ENCODE measurements around the gene HDX.
A peak's percentile ranks its signal among the peaks of the same experiment; 100 is the strongest.
"Not testable (repeated sequence)": the region's sequence is repeated elsewhere in the genome, so short reads cannot be mapped to it uniquely, and the experiment has no call there.

Gene HDX, protein sequence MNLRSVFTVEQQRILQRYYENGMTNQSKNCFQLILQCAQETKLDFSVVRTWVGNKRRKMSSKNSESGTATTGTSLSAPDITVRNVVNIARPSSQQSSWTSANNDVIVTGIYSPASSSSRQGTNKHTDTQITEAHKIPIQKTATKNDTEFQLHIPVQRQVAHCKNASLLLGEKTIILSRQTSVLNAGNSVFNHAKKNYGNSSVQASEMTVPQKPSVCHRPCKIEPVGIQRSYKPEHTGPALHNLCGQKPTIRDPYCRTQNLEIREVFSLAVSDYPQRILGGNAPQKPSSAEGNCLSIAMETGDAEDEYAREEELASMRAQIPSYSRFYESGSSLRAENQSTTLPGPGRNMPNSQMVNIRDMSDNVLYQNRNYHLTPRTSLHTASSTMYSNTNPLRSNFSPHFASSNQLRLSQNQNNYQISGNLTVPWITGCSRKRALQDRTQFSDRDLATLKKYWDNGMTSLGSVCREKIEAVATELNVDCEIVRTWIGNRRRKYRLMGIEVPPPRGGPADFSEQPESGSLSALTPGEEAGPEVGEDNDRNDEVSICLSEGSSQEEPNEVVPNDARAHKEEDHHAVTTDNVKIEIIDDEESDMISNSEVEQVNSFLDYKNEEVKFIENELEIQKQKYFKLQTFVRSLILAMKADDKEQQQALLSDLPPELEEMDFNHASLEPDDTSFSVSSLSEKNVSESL

DNA sequence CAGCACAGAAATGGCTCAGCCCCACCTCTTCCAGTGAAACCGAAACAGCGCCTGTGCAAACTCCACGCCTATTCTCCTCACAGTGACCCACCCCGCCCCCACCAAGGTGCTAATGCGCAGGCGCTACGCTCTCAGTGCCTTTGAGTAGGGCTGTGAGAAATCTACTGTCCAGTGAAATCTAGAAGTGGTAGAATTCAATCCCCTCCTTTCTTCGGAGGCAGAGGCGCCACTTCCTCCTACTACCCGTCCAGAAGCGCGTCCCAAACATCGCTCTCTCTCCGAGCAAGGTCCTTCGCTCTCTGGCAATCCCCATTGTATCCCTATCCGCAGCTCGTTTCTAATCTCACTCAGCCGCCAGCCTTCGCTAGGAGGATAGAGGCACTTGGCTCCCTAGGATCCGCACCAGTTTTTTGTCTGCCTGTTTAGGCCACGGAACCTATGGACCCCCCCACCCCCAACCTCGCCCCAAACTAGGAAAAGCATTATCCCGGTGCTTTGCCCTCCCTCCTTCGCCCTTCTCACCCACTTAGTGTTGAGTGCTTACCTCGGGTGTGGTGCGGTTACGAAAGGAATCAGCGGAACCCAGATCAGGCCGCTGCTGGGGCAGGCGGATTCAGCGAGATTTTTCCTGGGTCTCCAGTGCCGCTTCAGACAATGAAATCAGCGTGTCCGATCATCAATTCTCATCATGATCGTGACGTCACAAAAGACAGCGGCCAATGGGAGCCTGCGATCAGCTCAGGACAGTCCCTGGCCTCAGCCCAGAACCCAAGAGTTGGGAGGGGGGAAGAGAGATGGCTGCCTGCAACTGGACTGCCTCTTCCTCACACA is at the start of gene HDX:
HDX (minus strand) TSS at position 656 of the 831 bp plus-strand sequence. CDS start 27,056 bp downstream, outside the sequence.
- DNase-seq = peak; percentile 19

DNA sequence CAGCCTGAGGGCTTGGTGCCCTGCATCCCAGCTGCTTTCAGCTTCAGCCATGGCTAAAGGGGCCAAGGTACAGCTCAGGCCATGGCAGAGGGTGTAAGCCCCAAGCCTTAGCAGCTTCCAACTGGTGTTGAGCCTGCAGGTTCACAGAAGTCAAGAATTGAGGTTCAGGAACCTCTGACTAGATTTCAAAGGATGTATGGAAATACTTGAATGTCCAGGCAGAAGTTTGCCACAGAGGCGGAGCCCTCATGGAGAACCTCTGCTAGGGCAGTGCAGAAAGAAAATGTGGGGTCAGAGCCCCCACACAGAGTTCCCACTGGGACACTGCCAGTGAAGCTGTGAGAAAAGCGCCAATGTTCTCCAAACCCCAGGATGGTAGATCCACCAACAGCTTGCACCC is 39.1 kb upstream of the HDX start:
- DNase-seq = not testable (repeated sequence)

DNA sequence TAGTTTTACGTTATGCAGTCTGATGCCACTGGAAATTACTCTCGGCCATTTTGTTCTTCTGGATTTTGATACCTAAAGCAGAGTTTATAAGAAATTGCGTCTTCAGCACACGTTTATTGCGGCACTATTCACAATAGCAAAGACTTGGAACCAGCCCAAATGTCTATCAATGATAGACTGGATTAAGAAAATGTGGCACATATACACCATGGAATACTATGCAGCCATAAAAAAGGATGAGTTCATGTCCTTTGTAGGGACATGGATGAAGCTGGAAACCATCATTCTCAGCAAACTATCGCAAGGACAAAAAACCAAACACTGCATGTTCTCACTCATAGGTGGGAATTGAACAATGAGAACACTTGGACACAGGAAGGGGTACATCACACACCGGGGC is 35.4 kb upstream of the HDX start:
- DNase-seq = not testable (repeated sequence)

DNA sequence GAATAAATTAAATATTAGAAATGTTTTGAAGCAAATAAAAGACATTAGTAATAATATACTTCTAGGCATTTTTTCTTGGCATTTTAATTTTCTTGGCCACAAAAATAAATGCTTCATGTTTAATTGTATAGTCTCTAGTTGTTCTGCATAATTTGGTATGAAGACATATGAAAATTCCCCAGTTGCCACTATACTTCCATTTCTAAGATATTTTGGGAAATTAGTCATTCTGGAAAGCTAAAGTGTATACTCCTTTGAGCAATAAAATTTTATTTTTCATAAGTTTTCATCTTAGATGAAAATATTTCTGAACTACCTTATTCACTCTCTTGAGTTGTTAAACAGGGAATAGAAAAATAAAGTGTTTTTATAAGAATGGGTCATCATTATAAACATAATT is 13.8 kb downstream of the HDX start:
- DNase-seq = no peak

DNA sequence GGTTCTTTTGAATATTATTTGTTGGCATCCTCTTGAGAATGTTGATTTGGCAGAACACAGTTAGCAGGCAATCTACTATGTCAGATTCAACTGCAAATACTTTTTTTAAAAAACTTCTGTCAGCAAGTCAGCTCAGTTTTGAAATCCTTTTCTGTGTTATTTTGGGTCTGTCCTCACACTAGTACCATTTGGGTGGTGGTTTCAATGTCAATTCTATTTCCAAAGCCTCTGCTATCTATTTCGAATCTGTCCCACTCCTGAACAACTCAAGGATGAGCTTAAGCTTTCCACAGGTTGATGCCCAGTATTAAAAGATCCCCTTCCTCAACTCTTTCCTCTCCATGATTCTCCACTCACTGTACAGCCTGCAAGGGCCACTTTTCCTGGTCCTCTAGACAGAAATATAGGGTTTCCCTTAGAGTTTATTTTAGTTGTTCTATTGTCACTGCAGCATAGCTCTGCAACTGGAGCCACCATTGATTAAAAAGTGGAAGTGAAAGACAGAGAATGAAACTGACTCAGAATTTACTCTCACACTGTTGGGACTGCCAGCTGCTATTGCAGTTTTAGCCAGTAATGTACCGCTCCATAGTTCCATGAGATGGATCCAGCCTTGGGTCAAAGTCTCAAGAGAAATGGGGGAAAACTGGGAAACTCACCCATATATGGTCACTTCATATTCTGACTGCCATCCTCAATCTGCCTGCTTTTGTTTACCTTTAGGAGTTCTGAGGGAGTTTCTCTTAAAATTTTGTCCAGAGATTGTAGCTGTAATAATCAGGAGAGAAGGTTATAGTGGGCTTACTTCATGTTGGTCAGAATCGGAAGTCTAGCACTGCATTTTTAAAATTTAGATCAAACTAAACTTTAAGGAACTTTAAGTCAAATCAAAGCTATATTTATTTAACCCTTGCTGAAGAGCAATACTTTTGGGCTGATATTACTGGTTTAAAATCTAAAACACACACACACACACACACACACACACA is 14.6 kb downstream of the HDX start:
- no peak for DNase-seq

DNA sequence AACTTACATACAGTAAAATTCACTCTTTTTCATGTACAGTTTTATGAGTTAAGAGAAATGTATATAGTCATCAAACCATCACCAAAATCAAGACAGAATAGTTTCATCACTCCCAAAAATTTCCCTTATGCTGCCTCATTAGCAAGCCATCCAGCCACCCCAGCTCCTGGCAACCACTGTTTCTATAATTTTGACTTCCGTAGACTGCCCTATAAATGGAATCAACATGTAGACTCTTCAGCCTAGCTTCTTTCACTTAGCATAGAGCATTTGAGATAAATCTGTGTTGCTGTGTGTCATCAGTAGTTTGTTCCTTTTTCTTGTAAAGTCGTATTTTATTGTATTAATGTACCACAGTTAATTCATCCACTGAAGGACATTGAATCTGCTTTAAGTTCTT is 23.2 kb downstream of the HDX start:
- DNase-seq = no peak

DNA sequence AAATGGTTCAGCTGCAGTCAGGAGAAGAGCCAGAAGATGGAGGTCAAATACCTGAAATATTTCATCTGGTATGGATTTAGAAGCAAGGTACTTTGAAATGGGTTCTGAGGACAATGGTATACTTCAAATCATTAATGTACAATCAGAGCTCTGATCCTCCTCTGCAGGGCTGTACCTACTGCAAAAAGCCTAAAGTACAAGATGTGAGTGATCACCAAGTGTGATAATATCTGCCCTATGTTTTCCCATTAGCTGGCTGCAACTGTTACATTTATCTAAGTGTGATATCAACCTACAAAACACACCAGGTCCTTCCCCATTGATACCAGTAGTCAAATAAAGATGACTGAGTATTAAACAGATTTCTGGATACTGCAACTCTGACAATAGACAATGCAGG is 25.1 kb downstream of the HDX start:
- no peak for DNase-seq

DNA sequence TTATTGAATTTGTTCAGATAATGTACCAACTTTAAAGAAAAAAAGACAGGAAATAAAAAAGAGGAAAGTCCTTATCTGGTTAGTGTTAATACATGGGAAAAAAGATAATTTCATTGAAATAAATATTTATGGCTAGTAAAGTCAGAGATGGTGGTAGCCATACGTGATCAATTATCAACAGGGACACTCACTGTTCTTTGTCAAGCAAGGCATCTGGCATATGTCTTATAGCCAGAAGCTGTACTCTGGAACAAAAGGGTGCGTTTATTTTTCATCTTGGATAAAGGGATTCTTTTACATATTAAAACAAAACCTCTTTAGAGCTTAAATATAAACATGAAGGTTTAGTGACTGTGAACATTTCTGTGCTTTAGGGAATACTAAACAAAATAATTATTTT is 26.7 kb downstream of the HDX start:
- DNase-seq = no peak

DNA sequence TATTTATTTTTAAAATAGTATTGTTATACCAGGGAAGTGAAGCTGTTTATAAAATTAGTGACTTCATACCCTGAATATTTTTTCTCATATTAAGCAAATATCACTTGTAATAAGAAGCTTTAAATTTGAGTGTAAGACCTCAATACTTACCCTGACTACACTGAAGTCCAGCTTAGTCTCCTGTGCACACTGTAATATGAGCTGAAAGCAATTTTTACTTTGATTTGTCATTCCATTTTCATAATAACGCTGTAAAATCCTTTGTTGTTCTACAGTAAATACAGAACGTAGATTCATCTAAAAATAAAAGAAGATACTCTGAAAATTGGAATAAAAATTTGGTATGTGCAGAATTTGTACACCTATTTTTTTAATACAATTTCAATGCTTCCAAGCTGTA is 27.2 kb downstream of the HDX start:
- no peak for DNase-seq

DNA sequence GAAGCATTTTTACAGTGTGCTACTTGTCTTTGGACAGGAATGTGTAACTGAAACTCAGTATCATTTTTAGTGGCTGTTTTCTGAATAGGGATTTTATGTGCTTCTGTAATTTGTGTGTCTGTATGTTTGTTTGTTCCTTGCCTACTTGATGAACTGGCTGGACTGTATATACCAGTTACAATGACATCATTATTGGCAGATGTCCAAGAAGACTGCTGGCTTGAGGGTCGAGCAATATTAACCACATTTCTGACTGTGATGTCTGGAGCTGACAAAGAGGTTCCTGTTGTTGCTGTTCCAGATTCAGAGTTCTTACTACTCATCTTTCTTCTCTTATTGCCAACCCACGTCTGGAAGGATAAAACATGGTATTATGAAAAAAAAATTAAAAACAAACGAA is 33.0 kb downstream of the HDX start:
- no peak for DNase-seq

DNA sequence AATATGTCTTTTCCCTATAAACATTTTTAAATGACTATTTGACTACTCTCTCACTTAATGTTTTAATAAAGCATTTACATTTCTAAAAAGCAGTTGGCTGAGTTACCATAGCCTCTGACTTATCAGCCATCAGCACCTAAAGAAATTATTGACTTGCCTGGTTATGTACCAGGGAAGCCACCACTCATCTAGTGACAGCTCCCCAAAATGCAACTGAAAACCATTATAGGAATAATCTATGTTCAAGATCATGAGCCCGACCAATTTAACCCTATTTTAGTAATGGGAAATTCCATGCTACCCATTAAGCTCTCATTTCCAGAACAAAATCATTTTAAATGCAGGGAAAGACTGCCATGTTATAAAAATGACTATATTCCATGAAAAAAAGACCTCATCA is 34.4 kb downstream of the HDX start:
- no peak for DNase-seq

DNA sequence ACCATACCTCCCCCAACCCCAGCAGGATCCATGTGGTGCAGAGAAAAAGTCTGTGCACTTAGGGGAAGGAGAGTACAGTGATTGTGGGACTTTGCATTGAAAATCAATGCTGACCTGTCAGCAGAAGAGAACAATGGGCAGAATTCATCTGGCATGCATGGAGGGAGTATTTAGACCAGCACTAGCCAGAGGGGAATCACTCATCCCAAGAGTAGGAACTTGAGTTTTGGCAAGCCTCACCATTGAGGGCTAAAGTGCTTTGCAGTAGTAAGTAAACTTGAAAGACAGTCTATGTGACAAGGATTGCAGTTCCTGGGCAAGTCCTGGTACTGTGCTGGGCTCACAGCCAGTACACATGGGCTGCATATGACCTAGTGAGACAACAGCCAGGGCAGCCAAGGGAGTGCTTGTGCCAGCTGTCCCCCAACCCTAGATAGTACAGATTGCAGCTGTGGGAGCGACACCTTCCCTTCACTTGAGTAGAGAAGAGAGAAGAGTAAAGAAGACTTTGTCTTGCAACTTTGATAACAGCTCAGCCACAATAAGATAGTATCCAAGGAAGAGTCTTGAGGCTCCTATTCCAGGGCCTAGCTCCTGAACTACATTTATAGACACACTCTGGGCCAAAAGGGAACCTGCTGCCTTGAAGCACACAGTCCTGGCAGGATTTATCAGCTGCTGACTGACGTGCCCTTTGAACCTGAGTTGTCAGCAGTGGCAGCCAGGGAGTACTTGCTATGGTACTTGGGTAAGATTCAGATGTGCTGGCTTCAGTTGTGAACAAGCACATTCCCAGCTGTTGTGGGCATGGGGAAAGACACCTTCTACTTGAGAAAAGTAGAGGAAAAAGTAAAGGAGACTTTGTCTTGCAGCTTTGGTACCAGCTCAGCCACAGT is 48.7 kb downstream of the HDX start:
- no peak for DNase-seq

DNA sequence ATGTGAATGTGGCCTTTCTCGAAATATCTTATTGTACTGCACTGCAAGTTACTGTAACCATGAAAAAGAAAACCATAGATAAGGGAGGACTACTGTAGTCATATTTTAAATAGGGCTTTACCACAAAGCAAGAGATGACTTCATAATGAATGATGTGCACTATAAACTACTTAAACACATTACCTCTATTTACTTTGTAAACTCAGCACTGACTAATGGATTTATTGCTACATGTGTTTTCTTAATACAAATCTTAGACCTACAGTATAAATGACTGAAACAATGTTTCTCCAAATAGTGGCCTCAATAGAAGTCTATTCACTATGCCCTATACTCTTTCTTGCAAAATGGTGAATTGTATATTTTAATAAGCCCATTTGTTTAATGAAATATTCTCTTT is 61.1 kb downstream of the HDX start:
- DNase-seq = no peak

DNA sequence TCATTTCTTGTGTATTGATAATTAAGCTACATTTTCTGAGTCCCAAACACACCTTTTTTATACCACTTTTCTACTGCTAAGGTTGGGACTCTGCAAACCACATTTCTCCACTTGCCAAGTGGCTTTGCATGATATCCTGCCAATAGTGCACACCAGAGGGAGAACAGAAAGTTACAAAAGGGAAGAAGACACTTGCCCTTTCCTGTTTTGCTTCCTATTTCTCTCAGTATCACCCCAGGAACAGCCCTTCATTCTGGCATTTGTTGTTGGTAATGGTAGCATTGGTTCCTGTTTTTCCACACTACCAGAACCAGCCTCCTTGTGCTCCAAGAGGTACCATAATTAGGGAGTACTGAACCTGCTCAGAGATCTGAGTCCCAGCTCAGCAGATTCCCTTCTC is 87.1 kb downstream of the HDX start:
- no peak for DNase-seq

DNA sequence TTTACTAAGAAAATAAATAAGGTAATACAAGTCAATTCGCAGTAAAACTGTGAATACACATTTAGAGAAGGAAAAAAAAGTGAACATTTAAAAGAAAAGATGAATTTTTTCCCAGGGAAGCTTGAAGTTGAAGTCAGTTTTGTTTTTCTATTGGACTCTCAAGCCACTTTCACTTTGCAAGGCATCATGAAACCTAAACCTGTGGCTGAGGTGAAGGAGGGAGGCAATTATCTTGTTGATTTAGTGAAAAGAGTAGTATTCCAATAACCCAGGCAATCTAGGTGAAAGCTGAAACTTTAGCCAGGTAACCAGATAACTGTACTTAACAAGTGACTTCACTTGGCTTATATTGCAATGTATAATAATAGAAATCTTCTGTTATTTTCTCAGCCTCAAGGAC is 138.6 kb downstream of the HDX start:
- DNase-seq = no peak

DNA sequence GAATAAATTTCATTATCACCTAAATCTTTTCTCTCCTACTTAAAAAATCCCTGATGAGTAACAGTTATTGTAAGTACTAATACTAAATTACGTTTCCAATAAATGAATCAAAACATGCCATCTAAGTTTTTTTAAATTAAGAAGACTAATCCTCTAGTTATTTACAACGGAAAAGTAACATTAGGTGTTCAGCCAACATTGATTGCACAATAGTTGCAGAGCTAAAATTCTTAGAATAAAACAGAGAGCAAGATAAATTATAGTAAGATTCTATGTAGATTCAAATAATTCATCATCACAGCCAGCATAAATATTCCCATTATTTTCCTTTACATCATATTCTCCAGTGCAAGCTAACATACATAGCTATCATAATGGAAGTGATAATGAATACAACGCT is 139.2 kb downstream of the HDX start:
- DNase-seq = no peak

DNA sequence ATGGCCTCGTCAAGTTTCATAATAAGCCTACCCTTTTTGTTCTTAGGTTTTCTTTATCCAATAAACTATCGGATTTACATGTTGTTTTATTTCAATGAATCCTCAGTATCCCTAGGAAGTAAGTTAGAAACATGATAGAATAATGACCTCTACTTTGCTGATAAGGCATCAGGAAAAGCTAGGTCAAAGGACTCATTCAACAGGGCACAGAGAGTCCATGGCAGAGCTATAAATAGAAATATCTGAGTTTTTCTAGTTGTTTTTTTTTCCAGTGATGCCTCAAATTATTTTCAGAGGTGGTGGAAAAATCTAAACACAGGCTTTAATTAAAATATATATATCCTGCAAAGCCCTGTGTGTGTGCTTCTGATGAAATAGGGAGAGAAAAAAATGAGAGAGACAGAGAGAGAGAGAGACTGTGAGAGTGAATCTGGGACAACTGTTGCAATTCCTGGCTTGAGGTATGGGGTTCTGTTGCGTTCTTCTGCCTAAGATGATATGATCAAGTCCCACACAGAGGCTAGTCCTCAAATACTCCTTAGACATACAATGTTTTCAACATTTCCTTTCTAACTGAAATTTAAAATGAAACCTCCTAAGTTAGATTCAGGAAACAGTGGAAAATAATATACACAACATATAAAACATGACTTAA is 139.9 kb downstream of the HDX start:
- no peak for DNase-seq

DNA sequence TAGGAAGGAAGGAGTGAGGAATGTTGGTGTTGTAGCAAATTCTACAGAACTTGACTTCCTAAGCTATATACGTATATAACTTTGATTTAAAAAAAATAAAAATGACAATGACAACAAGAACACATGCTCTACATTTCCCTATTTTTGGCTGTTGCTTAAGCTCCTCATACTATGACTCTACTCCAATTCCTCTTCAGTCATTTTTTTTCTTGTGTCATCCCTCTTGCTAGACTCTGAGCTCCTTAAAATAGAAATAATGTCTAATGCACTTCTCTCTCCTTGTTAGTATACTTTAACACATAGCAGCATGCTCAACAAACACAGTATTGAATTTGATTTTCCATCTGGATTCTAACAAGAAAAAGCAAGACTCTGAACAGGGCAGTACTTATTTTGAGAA is 144.0 kb downstream of the HDX start:
- no peak for DNase-seq

DNA sequence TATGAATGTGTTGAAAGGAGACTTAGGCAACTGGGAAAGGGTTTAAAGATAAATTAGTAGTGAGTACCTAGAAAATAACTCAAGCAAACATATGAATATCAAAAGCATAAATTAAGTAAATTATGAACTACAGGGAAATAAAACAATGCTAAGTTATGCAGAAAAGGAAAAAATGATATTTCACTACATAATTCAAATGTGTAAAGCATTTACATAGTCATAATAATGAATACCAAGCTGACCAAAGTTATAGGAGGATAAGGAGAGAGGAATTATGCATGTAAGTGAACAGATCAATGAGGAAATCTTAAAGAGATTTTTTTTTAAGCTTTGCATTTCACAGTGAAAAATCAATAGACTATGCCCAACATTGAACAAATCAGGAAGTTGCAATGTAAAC is 145.0 kb downstream of the HDX start:
- no peak for DNase-seq

DNA sequence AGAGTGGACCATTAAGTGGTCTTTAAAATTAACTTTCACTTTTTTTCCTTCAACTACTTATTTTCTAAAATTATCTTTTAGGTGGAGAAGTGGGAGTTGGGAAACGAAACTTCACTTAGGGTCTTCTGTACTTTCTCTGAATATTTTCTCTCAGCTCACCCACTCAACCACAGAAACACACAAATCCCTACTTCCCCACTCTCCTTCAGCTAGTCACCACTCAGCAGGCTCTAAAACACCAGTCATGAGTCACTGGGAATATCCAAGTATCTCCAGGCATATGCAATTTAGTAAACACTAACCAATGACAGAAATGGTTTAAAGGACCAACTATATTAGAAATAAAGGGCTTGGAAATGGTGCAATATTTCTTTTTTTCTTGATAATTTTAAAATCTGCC is 161.3 kb downstream of the HDX start:
- no peak for DNase-seq

Data from NCI-H1417 treated with DMSO at 0.1 percent for 48 hours (cell line).